Motor neuron (in vitro differentiated cells): ENCODE measurements around the gene TNPO1. TPM values are rescaled to one million over a fixed set of nuclear protein-coding genes. Genes with fewer than 3 reads are reported as not detected.
A peak's percentile ranks its signal among the peaks of the same experiment; 100 is the strongest.

ENCODE experiments used
- ATAC-seq, 8 experiments: fragments of 200-7000 bp; cut with Tn5 transposase; replicated peaks in 6 of 8; 2 replicates each; pipeline ENCODE4 v1.8.0; 2021; ENCODE audit warnings: mild to moderate bottlenecking in 8 of 8, moderate library complexity in 8 of 8
- H3K27ac ChIP-seq, 2 donors: fragments of 250-450 bp; sonication (Bioruptor Pico); 2 replicates each; pipeline ENCODE4 v1.9.0; 2021; ENCODE audit warnings: antibody characterized with exemption in 2 of 2, mild to moderate bottlenecking in 2 of 2, moderate library complexity in 1 of 2
- H3K4me1 ChIP-seq, 2 donors: fragments of 250-450 bp; sonication (Bioruptor Pico); replicated peaks in 1 of 2; 2 replicates each; pipeline ENCODE4 v1.6.1; 2021; ENCODE audit warnings: antibody characterized with exemption in 2 of 2, mild to moderate bottlenecking in 2 of 2, moderate library complexity in 1 of 2
- H3K4me3 ChIP-seq, 5 donors: fragments of 250-450 bp; sonication (Bioruptor Pico); 2 replicates each; pipeline ENCODE4 v1.9.0; 2021; ENCODE audit warnings: antibody characterized with exemption in 5 of 5, mild to moderate bottlenecking in 5 of 5, moderate library complexity in 4 of 5
- WGBS, 10 experiments: fragments of 450-650 bp; shearing (Covaris generic); methylation state at CpG; one replicate each; pipeline ENCODE4 v1.0.0; 2022; 5-methylcytosine and 5-hydroxymethylcytosine counted together
- in situ Hi-C, 9 experiments: fragments of 400-800 bp; cut with MboI; loops; one replicate each; pipeline ENCODE4 v1.15.0; 2021; ENCODE audit warnings: low sequenced_read_pairs in 9 of 9, low pct_unique_long_range_greater_than_20kb in 2 of 9; ENCODE audit not compliant: unreplicated experiment in 9 of 9
- total RNA-seq, 8 experiments: library from RNA; unstranded; fragments of 300-600 nt; gene quantifications; 2 replicates each; pipeline versions ENCODE4 v1.2.3 to v1.2.4, GENCODE V29; 2022

TNPO1 gene
- total RNA-seq, 8 experiments from 2014 or later, result 89.3 to 122 (median 100.0) TPM

- no peak overlapping the region for H3K4me3 ChIP-seq
- in situ Hi-C loops, result no loop called here
- 82 to 100% (median 97%) methylated on average over 2 to 3 of the region's 7 CpGs; no CpG with 5 or more reads in 4 of the 10 experiments for WGBS, 10 experiments
- peaks cover 0 to 5% of the 10 kb centered on the region in 2 donors for H3K4me1 ChIP-seq
- H3K27ac ChIP-seq, result no peak overlapping the region
- no peak for ATAC-seq
Measured at GRCh38 chr5:72954389-72954788, 137.9 kb downstream of the TNPO1 start.

GRCh38 chr5:72955143-72955767, 138.8 kb downstream of the TNPO1 start:
- Histone ChIP-seq H3K4me3 (peak overlapping the region; percentile 70 to 87 (median 78)), H3K27ac (no peak overlapping the region), H3K4me1 (peaks cover 0 to 5% of the 10 kb centered on the region in 2 donors)
- in situ Hi-C loops, result no loop called here
- 0 to 71% (median 17%) methylated on average over 1 to 14 of the region's 33 CpGs; no CpG with 5 or more reads in 3 of the 10 experiments for WGBS, 10 experiments
- ATAC-seq, result peak in 6 of 8 experiments; percentile 0 to 52 (median 40)

DNA sequence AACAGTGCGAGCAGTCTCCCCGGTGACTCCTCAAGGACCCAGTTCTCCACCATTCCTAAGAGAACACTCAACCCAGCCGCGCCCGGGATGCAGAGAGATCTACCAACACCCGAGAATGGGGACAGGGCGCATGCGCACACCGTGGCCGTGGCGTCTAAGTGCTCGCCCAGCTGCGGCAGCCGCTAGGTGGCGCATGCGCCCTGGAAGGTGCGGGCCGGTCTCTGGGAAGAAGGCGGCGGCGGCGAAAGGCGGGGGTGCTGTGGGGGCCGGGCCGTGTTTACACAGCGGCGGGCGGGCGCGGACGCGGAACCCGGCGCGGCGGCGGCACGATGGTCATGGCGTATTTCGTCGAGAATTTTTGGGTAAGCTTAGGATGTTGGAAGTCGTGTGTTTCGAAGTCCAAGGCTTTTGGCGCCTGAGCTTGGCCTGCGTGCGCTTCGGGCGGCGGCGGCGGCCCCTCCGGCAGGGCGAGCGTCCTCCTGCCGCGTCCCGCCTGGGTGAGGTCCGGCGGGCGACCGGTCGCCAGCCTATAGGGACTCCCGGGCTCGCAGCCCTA, 139.4 kb downstream of the TNPO1 start, which contains the start of gene FCHO2:
TSS of gene FCHO2 (plus strand) at position 274 of the 556 bp plus-strand sequence. CDS start at position 330, 56 bp downstream.
- peak within 1 kb of the TSS; percentile 70 to 87 (median 78) for H3K4me3 ChIP-seq
- H3K4me1 ChIP-seq, result peaks cover 0 to 5% of the 10 kb centered on the region in 2 donors
- peak within 1 kb of the TSS; percentile 68 to 77 for H3K27ac ChIP-seq
- in situ Hi-C loops, result no loop called here
- peak; percentile 78 to 96 (median 92) for ATAC-seq
- WGBS, 10 experiments, result 0% methylated on average over 1 to 3 of the region's 64 CpGs; no CpG with 5 or more reads in 8 of the 10 experiments

DNA sequence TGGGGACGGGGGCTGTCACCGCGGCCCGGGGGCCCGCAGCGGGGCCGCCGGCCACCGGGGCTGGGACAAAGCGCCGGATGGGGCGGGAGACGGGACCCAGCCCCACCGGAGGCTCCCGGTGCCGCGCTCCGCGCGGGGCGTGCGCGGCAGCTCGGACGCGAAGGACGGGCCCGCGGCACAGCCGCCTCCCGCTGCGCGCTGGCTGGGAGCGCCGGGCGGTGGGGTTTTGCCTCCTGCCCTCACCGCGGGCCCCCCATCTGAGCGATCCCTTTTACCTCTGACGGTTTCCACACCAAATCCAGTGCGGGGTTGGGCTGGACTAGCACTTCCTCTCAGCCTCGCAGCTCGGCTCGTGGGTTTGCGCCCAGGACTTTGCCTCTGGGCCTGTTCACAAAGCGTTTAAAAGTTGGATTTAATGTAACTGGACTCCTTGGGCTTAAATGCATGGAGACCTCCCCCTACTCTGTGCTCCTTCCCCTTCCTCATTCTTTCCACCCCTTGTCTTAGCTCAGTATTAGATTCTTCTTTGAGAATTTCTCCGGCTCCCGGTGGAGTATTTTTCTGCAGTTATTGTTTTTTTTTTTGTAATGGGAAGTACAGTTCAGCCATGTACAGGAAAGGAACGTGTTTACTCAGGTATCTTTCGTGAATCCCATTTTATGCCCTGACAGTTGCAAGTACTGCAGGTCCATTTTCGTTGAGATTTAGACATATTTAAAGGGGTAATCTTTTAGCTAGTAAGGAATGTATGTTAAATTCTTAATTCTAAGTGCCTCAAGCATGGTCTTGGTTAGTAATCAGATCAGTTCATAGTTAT, 140.1 kb downstream of the TNPO1 start:
- H3K27ac ChIP-seq, result peak overlapping the region; percentile 68 to 77
- WGBS, 10 experiments, result 0 to 10% (median 0%) methylated on average over 1 to 11 of the region's 51 CpGs
- peak in 4 of 8 experiments; percentile 35 to 61 (median 49) for ATAC-seq
- H3K4me1 ChIP-seq, result peaks cover 0 to 5% of the 10 kb centered on the region in 2 donors
- in situ Hi-C loops, result no loop called here
- peak overlapping the region; percentile 70 to 87 (median 78) for H3K4me3 ChIP-seq

GRCh38 chr5:72957337-72957736, 140.9 kb downstream of the TNPO1 start:
- Histone ChIP-seq H3K27ac (no peak overlapping the region), H3K4me1 (peaks cover 0 to 5% of the 10 kb centered on the region in 2 donors), H3K4me3 (peak overlapping the region; percentile 70 to 87 (median 78))
- 17 to 100% (median 67%) methylated on average over 1 of the region's 1 CpG; no CpG with 5 or more reads in 1 of the 10 experiments for WGBS, 10 experiments
- in situ Hi-C loops, result no loop called here
- no peak for ATAC-seq

DNA sequence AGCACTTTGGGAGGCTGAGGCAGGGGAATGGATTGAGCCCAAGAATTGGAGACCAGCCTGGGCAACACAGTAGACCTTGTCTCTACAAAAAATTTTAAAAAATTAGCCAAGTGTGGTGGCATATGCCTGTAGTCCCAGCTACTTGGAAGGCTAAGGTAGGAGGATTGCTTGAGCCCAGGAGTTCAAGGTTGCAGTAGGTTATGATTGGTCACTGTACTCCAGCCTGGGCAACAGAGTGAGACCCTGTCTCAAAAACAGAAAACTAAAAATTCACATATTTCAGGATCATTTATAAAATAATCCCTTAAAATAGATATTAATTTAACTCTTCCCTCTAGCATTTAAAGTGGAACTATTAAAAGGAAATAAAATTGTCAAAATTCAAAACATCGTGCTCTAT, 142.8 kb downstream of the TNPO1 start:
- ATAC-seq, result no peak
- 67 to 100% (median 100%) methylated on average over 1 of the region's 1 CpG; no CpG with 5 or more reads in 2 of the 10 experiments for WGBS, 10 experiments
- Histone ChIP-seq H3K4me3 (no peak overlapping the region), H3K4me1 (peaks cover 0 to 5% of the 10 kb centered on the region in 2 donors), H3K27ac (no peak overlapping the region)
- in situ Hi-C loops, result no loop called here

Other genes starting within 250 kb of the TNPO1 start
- gene FCHO2, start 139.4 kb downstream of the TNPO1 start, total RNA-seq, result 10 to 100 TPM in 4 of 8 experiments, 1 to 10 TPM in 4; 6.6 to 14.5 (median 9.6) TPM